Uterus (tissue), 4 donors: ENCODE measurements around the gene RALB. TPM values are rescaled to one million over a fixed set of nuclear protein-coding genes. Genes with fewer than 3 reads are reported as not detected.

ENCODE experiments used
- DNase-seq, 2 donors: peaks; one replicate each; pipeline ENCODE4 v3.0.0-alpha.2; 2019 to 2020
- H3K27ac ChIP-seq, 2 donors: fragments of 200-600 bp; sonication (generic); 1 replicate in 1 of 2; 2 replicates in 1 of 2; pipeline ENCODE4 v1.5.1; 2016 to 2018
- H3K27me3 ChIP-seq, 2 donors: fragments of 200-600 bp; sonication (generic); one replicate each; pipeline ENCODE4 v1.5.1; 2018 to 2019; ENCODE audit warnings: control low read depth in 1 of 2
- H3K36me3 ChIP-seq, 2 donors: fragments of 200-600 bp; sonication (generic); one replicate each; pipeline ENCODE4 v1.5.1; 2019; ENCODE audit warnings: control low read depth in 1 of 2
- H3K4me1 ChIP-seq, 2 donors: fragments of 200-600 bp; sonication (generic); one replicate each; pipeline ENCODE4 v1.5.1; 2018 to 2019; ENCODE audit warnings: control low read depth in 1 of 2
- H3K4me3 ChIP-seq, 2 donors: fragments of 200-600 bp; sonication (generic); 1 replicate in 1 of 2; 2 replicates in 1 of 2; pipeline ENCODE4 v1.5.1; 2018 to 2019; ENCODE audit warnings: mild to moderate bottlenecking in 1 of 2
- H3K9me3 ChIP-seq, 2 donors: fragments of 200-600 bp; sonication (generic); one replicate each; pipeline ENCODE4 v1.5.1; 2019; ENCODE audit warnings: control low read depth in 1 of 2
- POLR2A ChIP-seq, 2 donors: fragments of 450-650 bp; IDR thresholded peaks; one replicate each; pipeline ENCODE4 v1.6.1; 2016; ENCODE audit warnings: antibody characterized with exemption in 2 of 2, mild to moderate bottlenecking in 1 of 2, moderate library complexity in 1 of 2
- intact Hi-C: fragments of 100-400 bp; cut with DNase I; formaldehyde crosslinking; loops from one replicate; pipeline ENCODE4 v1.15.1; 2023; ENCODE audit warnings: low total_unique reads
- total RNA-seq, 4 donors: library from RNA; depleted of rRNA in 3 of 4; stranded (reverse); fragments of >200 nt in 3 of 4; gene quantifications; one replicate each; pipeline versions ENCODE4 v1.1.0 to v1.2.4, GENCODE V29; 2014 to 2023
- TF ChIP-seq, protein P1 (sequence below), 4 experiments: fragments of 200-600 bp in 2 of 4; fragments of 450-650 bp in 2 of 4; sonication (generic) in 2 of 4; IDR thresholded peaks; one replicate each; pipeline ENCODE4 v1.5.1; 2016 to 2019; ENCODE audit warnings: antibody characterized with exemption in 4 of 4, mild to moderate bottlenecking in 2 of 4, moderate library complexity in 1 of 4
- donor health status: DM: yes; HTN: yes; CAD: no.

Gene RALB
- total RNA-seq, 4 donors from 2014 or later, result 54.1 to 96.7 (median 78.2) TPM

- TF ChIP-seq, protein P1, sequence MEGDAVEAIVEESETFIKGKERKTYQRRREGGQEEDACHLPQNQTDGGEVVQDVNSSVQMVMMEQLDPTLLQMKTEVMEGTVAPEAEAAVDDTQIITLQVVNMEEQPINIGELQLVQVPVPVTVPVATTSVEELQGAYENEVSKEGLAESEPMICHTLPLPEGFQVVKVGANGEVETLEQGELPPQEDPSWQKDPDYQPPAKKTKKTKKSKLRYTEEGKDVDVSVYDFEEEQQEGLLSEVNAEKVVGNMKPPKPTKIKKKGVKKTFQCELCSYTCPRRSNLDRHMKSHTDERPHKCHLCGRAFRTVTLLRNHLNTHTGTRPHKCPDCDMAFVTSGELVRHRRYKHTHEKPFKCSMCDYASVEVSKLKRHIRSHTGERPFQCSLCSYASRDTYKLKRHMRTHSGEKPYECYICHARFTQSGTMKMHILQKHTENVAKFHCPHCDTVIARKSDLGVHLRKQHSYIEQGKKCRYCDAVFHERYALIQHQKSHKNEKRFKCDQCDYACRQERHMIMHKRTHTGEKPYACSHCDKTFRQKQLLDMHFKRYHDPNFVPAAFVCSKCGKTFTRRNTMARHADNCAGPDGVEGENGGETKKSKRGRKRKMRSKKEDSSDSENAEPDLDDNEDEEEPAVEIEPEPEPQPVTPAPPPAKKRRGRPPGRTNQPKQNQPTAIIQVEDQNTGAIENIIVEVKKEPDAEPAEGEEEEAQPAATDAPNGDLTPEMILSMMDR (IDR thresholded peaks at IDR 0.05), result no peak
- TF ChIP-seq POLR2A (IDR thresholded peaks at IDR 0.05), result no peak
- Histone ChIP-seq H3K27ac (no peak overlapping the region), H3K36me3 (no peaks in the 10 kb centered on the region), H3K9me3 (no peaks in the 10 kb centered on the region), H3K27me3 (no peaks in the 10 kb centered on the region), H3K4me3 (no peak overlapping the region), H3K4me1 (no peaks in the 10 kb centered on the region)
- intact Hi-C loops, result no loop called here
- no peak for DNase-seq
These were observed 79.7 kb downstream of the RALB start for GRCh38 chr2:120332384-120332783.

DNA sequence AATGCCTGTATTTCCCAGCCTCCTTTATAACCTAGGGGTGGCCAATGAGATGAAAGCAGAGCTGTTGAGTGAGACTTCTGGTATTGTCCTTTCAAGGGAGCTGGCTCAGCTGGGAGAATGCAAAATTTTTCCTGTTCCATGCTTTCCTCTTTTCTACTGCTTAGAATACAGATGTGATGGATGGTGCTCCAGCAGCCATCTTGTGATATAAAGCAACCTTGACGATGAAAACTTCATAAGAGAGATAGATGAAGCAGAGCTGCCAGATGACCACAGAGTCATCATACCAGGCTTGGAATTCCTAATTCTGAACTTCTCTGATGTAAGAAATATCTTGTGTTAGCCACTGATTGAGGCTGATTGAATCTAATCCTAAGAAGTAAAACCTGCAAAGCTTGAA is 81.4 kb downstream of the RALB start:
- H3K4me1 ChIP-seq, result no peaks in the 10 kb centered on the region

DNA sequence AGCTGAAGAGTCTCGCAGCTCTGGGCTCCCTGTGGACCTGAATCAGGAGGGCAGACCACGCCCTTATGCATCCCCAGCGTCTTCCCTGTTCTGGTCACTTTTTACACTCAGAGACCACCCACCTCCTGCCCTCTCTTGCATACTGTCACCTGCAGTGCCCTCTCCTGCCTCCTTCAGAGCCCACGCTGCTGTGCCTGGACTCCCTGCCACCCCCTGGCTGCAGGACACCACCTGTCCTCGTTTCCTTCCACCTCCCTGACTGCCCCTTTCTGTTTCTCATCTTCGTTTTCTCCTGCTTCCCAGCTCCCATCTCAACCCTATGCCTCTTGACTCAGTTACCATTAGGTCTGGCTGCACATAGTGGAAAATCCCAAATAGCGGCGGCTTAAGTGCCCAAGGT is 84.1 kb downstream of the RALB start:
- no peaks in the 10 kb centered on the region for H3K4me1 ChIP-seq
- DNase-seq, result no peak
- no peaks in the 10 kb centered on the region for H3K27me3 ChIP-seq
- intact Hi-C loops, result no loop called here
- H3K36me3 ChIP-seq, result no peaks in the 10 kb centered on the region
- H3K4me3 ChIP-seq, result no peak overlapping the region
- TF ChIP-seq POLR2A (IDR thresholded peaks at IDR 0.05), result no peak
- TF ChIP-seq, protein P1 (IDR thresholded peaks at IDR 0.05), result no peak
- H3K9me3 ChIP-seq, result no peaks in the 10 kb centered on the region
- H3K27ac ChIP-seq, result no peak overlapping the region

More for the DNA sequence above, 81.4 kb downstream of the RALB start:
- Histone ChIP-seq H3K36me3 (no peaks in the 10 kb centered on the region), H3K9me3 (no peaks in the 10 kb centered on the region), H3K27ac (no peak overlapping the region), H3K27me3 (no peaks in the 10 kb centered on the region), H3K4me3 (no peak overlapping the region)
- TF ChIP-seq, protein P1 (IDR thresholded peaks at IDR 0.05), result no peak
- no peak for TF ChIP-seq POLR2A (IDR thresholded peaks at IDR 0.05)
- intact Hi-C loops, result no loop called here
- no peak for DNase-seq

DNA sequence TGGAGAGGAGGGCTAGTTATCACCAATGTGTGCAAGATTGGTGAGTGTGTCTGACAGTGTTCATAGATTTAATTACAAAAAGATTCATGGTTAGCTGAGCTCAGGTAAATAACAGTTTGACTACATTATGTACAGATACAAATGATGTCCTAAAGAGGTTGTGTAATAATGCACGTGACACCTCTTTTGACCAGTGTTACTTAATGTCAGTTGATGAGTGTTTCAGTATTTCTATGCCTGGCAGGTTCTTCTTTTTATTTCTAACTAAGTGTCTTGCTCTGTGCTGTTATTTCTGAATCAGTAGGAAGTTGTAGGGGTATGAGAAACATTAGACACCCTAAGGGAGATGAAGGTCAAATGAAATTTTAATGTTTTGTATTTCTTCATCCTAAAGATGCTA is 85.4 kb downstream of the RALB start:
- H3K27me3 ChIP-seq, result peaks cover 3 to 10% of the 10 kb centered on the region in 2 donors
- TF ChIP-seq, protein P1 (IDR thresholded peaks at IDR 0.05), result no peak
- no peak for TF ChIP-seq POLR2A (IDR thresholded peaks at IDR 0.05)
- no peaks in the 10 kb centered on the region for H3K9me3 ChIP-seq
- H3K4me3 ChIP-seq, result no peak overlapping the region
- no peak overlapping the region for H3K27ac ChIP-seq
- intact Hi-C loops, result no loop called here
- no peaks in the 10 kb centered on the region for H3K36me3 ChIP-seq
- no peaks in the 10 kb centered on the region for H3K4me1 ChIP-seq
- DNase-seq, result no peak

DNA sequence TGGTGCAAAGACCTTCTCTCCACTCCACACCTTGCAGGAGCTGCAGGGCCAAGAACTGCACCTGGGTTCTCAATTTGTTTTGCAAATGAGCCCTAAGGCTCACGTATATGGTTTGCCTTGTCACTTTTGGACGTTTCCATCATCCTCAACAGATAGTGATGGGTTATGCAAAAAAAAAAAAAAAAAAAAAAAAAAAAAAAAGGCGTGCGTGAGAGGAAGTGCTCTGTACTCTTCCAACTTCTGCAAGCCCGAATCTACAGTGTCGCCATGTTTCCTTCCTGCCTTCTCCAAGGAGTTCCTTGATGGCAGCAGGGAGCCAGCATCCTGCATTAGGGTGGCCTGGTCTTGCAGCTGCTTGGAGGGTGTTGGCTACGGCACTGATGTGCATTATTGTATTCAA is 89.3 kb downstream of the RALB start:
- no peaks in the 10 kb centered on the region for H3K4me1 ChIP-seq
- intact Hi-C loops, result loop anchor here (5.0 to 10.0 kb wide), 2 partner anchors 163 to 335 kb away; no protein-coding TSS in a partner anchor
- no peak overlapping the region for H3K4me3 ChIP-seq
- H3K36me3 ChIP-seq, result no peaks in the 10 kb centered on the region
- H3K9me3 ChIP-seq, result no peaks in the 10 kb centered on the region
- no peak for DNase-seq
- no peak for TF ChIP-seq POLR2A (IDR thresholded peaks at IDR 0.05)
- TF ChIP-seq, protein P1 (IDR thresholded peaks at IDR 0.05), result no peak
- H3K27ac ChIP-seq, result no peak overlapping the region
- peaks cover 11 to 20% of the 10 kb centered on the region in 2 donors for H3K27me3 ChIP-seq
